MCF 10A (cell line): ENCODE data around the gene MTRF1. TPM values are rescaled to one million over a fixed set of nuclear protein-coding genes. Genes with fewer than 3 reads are reported as not detected.

Source experiments
- BruUV-seq: library from RNA; stranded (reverse); fragments of 400-500 nt; replicated peaks from 2 replicates; lab custom pipeline; 2021; lab: Mats Ljungman, UMichigan
- CTCF ChIA-PET: fragments of 300-600 bp; sonication (Branson Sonifier 250); formaldehyde crosslinking; extraction: SDS; loops from one replicate; lab custom pipeline; 2021; ENCODE audit warnings: antibody characterized with exemption, inconsistent platforms; lab: Yijun Ruan, JAX
- POLR2A ChIA-PET: fragments of 300-600, 350-650 bp; sonication (Branson Sonifier 250); formaldehyde crosslinking; extraction: SDS; loops from one replicate; lab custom pipeline; 2020; ENCODE audit warnings: antibody characterized with exemption, inconsistent platforms; lab: Yijun Ruan, JAX
- DNase-seq: peaks from one replicate; pipeline ENCODE4 v3.0.0-alpha.2; 2018; ENCODE audit not compliant: unreplicated experiment
- H3K27ac Mint-ChIP-seq: one replicate; pipeline ENCODE4 v1.8.0; 2022; ENCODE audit warnings: mild to moderate bottlenecking, low read depth, mixed read lengths; ENCODE audit not compliant: unreplicated experiment
- H3K27me3 Mint-ChIP-seq: one replicate; pipeline ENCODE4 v1.8.0; 2022; ENCODE audit warnings: mixed read lengths; ENCODE audit not compliant: insufficient read depth, unreplicated experiment
- H3K36me3 Mint-ChIP-seq: one replicate; pipeline ENCODE4 v1.8.0; 2022; ENCODE audit warnings: mild to moderate bottlenecking, moderate library complexity, mixed read lengths; ENCODE audit not compliant: insufficient read depth, unreplicated experiment
- H3K4me1 Mint-ChIP-seq: one replicate; pipeline ENCODE4 v1.8.0; 2022; ENCODE audit warnings: mixed read lengths; ENCODE audit not compliant: insufficient read depth, unreplicated experiment
- H3K4me3 Mint-ChIP-seq: one replicate; pipeline ENCODE4 v1.8.0; 2022; ENCODE audit warnings: mild to moderate bottlenecking, moderate library complexity, mixed read lengths; ENCODE audit not compliant: unreplicated experiment
- H3K9me3 Mint-ChIP-seq: one replicate; pipeline ENCODE4 v1.8.0; 2022; ENCODE audit warnings: mixed read lengths; ENCODE audit not compliant: unreplicated experiment
- intact Hi-C: fragments of 100-400 bp; cut with micrococcal nuclease; formaldehyde crosslinking; loops from 2 replicates; pipeline ENCODE4 v1.14.1; 2022
- total RNA-seq: library from RNA; stranded (reverse); gene quantifications from 2 replicates; pipeline ENCODE4 v1.2.3, GENCODE V29; 2022
- TF ChIP-seq, protein P1 (sequence below): fragments of 200-600 bp; IDR thresholded peaks from one replicate; pipeline ENCODE4 v1.8.0; 2022; ENCODE audit warnings: antibody characterized with exemption, mild to moderate bottlenecking; ENCODE audit not compliant: unreplicated experiment

The MTRF1 gene
- total RNA-seq, 1 experiment from 2014 or later, result 10.3 TPM

DNA sequence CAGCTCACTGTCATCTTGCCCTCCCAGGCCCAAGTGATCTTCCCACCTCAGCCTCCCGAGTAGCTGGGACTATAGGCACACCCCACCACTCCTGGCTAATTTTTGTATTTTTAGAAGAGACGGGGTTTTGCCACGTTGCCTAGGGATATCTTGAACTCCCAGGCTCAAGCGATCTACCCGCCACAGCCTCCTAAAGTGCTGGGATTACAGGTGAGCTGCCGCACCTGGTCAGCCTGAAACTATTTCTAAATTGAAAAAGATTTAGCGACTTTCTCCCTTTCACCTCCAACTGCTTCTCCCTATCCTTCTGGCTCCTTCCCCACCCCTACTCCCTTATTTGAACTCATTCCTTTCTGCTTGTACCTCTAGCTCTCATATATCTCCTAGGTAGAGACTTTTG is 27.9 kb upstream of the MTRF1 start:
- Mint-ChIP-seq H3K36me3 (no peaks in the 10 kb centered on the region), H3K27ac (no peak overlapping the region), H3K4me3 (no peak overlapping the region), H3K27me3 (no peaks in the 10 kb centered on the region), H3K9me3 (no peaks in the 10 kb centered on the region), H3K4me1 (no peaks in the 10 kb centered on the region)
- TF ChIP-seq, protein P1, sequence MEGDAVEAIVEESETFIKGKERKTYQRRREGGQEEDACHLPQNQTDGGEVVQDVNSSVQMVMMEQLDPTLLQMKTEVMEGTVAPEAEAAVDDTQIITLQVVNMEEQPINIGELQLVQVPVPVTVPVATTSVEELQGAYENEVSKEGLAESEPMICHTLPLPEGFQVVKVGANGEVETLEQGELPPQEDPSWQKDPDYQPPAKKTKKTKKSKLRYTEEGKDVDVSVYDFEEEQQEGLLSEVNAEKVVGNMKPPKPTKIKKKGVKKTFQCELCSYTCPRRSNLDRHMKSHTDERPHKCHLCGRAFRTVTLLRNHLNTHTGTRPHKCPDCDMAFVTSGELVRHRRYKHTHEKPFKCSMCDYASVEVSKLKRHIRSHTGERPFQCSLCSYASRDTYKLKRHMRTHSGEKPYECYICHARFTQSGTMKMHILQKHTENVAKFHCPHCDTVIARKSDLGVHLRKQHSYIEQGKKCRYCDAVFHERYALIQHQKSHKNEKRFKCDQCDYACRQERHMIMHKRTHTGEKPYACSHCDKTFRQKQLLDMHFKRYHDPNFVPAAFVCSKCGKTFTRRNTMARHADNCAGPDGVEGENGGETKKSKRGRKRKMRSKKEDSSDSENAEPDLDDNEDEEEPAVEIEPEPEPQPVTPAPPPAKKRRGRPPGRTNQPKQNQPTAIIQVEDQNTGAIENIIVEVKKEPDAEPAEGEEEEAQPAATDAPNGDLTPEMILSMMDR, result no peak
- intact Hi-C loops, result no loop called here
- no peak for DNase-seq
- ChIA-PET CTCF (interaction anchor here (0.8 kb wide), 1 partner anchor 12 kb away, joined by 4 read pairs; no protein-coding TSS in a partner anchor), POLR2A (interaction anchor here (1.3 kb wide), 1 partner anchor 22 kb away, joined by 3 read pairs; no protein-coding TSS in a partner anchor)
- BruUV-seq, result no TSS peak

- Mint-ChIP-seq H3K36me3 (no peaks in the 10 kb centered on the region), H3K27ac (no peak overlapping the region), H3K9me3 (no peaks in the 10 kb centered on the region), H3K27me3 (no peaks in the 10 kb centered on the region), H3K4me1 (peaks cover 7% of the 10 kb centered on the region), H3K4me3 (no peak overlapping the region)
- ChIA-PET POLR2A (interaction anchor here (0.8 kb wide), 1 partner anchor 26 kb away, joined by 5 read pairs; the partner anchor contains the start of gene MTRF1), CTCF (no interaction called here)
- TF ChIP-seq, protein P1, result no peak
- intact Hi-C loops, result no loop called here
- BruUV-seq, result no TSS peak
- no peak for DNase-seq
Measured at GRCh38 chr13:41289463-41289881, 26.1 kb upstream of the MTRF1 start.

- POLR2A ChIA-PET, result no interaction called here
- TF ChIP-seq, protein P1, result no peak
- H3K36me3 Mint-ChIP-seq, result no peaks in the 10 kb centered on the region
- BruUV-seq, result no TSS peak
- no peaks in the 10 kb centered on the region for H3K9me3 Mint-ChIP-seq
- no peak overlapping the region for H3K4me3 Mint-ChIP-seq
- no peak overlapping the region for H3K27ac Mint-ChIP-seq
- CTCF ChIA-PET, result no interaction called here
- no peaks in the 10 kb centered on the region for H3K27me3 Mint-ChIP-seq
- intact Hi-C loops, result no loop called here
- DNase-seq, result no peak
- H3K4me1 Mint-ChIP-seq, result peaks cover 7% of the 10 kb centered on the region
Measured at GRCh38 chr13:41286370-41286769, 23.0 kb upstream of the MTRF1 start.

GRCh38 chr13:41284512-41285288 is 21.3 kb upstream of the MTRF1 start:
- no peaks in the 10 kb centered on the region for H3K36me3 Mint-ChIP-seq
- peak; percentile 84 for DNase-seq
- H3K4me1 Mint-ChIP-seq, result peaks cover 7% of the 10 kb centered on the region
- H3K9me3 Mint-ChIP-seq, result no peaks in the 10 kb centered on the region
- POLR2A ChIA-PET, result interaction anchor here (0.6 to 1.0 kb wide), 2 partner anchors 14 to 28 kb away, joined by 4 read pairs; no protein-coding TSS in a partner anchor
- H3K27ac Mint-ChIP-seq, result peak overlapping the region; percentile 50
- CTCF ChIA-PET, result no interaction called here
- no peaks in the 10 kb centered on the region for H3K27me3 Mint-ChIP-seq
- H3K4me3 Mint-ChIP-seq, result no peak overlapping the region
- no TSS peak for BruUV-seq
- TF ChIP-seq, protein P1, result no peak
- intact Hi-C loops, result loop anchor here (2.0 kb wide), 1 partner anchor 26 kb away; the partner anchor contains the start of gene NAA16
